GM21367 (cell line): Measurements from ENCODE around the gene CLPTM1.

Source experiments
- ATAC-seq: cut with Tn5 transposase; IDR thresholded peaks from one replicate; pipeline ENCODE4 v1.9.1; 2021; ENCODE audit not compliant: unreplicated experiment

The CLPTM1 gene

DNA sequence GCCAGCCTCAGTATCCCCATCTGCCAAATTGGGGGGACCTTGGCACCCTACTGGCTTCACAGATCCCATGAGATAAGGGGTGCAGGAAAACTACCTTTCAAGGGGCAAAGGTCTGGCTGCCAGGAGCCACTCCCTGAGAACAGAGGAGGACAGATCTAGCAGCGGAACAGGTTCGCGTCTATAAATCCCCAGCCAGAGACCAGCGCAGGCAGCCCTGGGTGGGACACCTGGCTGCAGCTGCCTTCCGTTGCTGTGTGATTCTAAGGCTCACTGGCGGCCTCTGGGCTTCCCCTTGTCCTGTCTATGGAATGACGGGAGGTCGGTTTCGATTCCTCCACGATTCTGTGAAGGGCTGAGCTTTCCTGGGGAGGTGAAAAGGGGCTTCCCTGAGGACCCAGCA, 53.4 kb downstream of the CLPTM1 start:
- no peak for ATAC-seq

DNA sequence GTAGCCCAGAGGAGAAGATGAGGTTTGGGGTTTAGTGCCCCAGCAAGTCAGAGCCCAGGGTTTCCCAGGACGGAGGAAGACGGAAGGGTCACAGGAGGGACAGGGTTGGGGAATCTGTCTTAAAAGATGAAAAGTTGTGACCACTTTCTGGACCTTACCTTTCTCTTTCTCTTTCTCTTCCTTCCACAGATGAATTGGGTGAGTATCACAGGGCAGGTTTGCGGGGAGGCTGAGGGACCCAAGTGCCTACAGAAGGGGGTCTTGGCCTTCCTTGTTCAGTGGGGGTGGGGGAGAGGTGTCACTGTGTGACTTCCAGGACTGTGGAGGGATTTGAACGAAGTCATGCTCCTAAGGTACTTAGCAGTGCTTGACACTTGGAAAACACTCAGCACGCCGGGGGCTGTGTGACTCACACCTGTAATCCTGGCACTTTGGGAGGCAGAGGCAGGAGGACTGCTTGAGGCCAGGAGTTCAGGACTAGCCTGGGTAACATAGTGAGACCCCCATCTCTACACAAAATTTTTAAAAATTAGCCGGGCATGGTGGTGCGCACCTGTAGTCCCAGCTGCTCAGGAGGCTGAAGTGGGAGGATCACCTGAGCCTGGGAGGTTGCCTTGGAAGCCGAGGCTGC, 54.6 kb downstream of the CLPTM1 start:
- ATAC-seq = no peak

DNA sequence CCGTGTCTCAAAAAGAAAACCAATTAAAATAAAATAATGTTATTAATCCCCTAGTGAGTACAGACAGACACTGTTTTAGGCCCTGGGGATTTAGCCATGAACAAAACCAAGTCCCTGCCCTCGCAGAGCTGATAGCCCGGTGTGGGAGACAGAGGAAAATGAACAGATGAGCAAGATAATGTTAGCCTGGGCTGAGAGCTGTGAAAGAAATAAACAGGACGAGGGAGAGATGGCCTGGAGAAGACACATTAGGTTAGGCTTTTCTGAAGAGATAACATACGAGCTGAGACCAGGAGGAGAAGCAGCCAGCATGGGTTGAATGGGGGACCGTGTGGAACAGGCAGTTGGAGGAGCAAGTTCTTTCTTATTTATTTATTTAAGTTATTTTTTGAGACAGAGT, 55.1 kb downstream of the CLPTM1 start:
- no peak for ATAC-seq

DNA sequence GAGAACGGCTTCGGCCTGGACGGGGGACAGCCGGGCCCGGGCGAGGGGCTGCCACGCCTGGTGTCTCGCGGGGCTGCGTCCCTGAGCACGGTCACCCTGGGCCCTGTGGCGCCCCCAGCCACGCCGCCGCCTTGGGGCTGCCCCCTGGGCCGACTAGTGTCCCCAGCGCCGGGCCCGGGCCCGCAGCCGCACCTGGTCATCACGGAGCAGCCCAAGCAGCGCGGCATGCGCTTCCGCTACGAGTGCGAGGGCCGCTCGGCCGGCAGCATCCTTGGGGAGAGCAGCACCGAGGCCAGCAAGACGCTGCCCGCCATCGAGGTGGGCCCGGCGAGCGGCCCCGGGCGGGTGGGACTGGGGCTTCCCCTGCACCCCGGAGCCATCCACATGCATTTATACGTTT, 56.8 kb downstream of the CLPTM1 start:
- no peak for ATAC-seq

DNA sequence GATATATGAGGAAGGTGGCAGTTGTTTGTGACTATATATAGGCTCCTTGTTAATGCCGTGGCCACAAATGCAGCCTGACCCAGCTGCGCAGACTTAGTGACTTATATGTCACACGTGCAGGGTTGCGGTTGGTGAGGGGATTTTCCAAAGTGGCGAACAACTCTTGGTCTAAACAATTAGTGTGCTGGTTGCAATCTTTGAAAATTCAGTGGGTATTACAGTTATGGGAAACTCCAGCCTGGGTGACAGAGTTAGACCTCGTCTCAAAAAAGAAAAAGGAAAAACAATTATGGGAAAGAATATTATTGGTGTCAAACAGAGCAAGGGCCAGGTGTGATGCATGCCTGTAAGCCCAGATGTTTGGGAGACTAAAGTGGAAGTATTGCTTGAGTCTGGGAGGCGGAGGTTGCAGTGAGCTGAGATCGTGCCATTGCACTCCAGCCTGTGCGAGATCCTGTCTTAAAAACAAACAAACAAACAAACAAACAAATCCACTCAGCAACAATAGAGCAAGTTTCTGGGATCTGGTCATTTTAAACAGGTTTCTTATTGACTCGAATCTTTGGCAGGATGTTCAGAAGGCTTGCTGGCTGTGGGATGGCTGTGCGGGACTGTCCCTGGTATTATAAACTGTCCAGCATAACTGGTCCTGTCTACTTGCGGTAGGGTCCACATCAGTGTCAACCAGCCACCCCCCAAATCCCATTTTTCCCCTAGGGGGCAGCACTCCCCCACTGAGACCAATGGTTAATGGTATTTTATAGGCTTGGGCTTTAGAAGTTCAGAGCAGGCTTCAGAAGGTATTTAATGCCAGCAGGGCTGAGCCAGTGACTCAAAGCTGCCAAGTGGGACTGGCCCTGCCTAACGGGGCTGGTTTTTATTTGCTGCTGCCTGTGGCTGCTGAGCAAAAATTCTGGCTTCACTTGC, 61.5 kb downstream of the CLPTM1 start:
- peak; percentile 69 for ATAC-seq

DNA sequence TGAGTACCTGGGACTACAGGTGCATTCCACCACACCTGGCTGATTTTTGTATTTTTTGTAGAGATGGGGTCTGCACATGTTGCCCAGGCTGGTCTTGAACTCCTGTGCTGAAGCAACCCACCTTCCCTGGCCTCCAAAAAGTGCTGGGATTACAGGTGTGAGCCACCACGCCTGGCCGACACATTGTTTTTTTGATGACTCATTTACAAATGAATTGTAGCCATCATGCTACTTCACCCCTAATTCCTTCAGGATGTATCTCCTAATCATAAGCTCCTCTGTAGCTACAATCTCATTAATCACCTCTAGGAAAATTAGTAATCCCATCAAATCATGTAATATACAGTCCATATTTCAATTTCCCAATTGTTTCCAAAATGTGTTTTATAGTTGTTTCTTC, 64.0 kb downstream of the CLPTM1 start:
- no peak for ATAC-seq

DNA sequence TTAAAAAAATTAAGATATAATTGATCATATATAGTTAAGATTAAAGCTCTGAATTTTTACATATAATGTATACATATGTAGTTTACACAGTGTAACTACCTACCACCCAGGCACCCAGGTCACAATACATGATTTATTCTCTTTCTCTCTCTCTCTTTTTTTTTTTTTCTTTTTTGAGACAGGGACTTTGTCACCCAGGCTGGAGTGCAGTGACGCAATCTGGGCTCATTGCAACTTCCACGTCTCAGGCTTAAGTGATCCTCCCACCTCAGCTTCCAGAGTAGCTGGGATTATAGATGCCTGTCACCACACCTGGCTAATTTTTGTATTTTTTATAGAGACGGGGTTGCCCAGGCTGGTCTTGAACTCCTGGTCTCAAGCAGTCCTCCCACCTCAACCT, 64.9 kb downstream of the CLPTM1 start:
- no peak for ATAC-seq

DNA sequence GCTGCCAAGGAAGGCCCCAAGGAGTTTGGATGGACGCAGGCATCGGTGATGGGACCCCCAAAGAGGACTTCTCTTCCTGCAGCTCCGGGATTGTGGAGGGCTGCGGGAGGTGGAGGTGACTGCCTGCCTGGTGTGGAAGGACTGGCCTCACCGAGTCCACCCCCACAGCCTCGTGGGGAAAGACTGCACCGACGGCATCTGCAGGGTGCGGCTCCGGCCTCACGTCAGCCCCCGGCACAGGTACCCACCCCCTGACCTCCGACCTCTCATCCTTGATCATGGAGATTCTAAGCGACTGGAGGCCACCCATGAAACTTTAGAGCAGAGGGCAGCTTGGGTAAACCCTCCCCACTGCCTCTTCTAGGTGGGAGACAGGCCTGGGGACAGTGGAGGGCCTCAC, 66.8 kb downstream of the CLPTM1 start:
- ATAC-seq = no peak

DNA sequence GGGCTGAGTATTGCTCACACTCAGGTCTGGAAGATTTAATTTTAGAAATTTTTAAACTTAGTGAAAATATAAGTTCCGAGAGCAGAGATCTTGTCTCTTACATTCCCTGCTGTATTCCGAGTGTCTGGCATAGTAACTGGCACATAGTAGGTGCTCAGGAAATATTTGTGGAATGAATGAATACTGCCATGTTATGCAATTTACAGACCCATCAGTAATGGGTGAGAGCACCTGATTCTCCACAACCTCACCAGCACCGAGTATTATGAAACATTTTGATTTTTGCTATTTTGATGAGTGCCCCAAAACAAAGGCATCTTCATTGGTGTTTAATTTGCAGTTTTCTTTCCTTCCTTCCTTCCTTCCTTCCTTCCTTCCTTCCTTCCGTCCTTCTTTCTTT, 67.9 kb downstream of the CLPTM1 start:
- no peak for ATAC-seq

DNA sequence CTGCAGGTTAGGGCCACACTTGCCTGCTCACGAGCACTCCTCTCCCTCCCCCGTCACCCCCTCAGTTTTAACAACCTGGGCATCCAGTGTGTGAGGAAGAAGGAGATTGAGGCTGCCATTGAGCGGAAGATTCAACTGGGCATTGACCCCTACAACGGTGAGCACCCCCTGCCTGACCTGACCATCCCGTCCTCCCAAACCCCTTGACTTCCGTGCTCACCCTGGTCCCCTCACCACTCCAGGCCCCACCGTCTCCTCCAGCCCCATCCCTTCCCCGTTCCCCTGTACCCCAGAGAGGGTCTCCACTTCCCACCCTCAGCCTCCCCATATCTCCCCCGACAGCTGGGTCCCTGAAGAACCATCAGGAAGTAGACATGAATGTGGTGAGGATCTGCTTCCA, 70.1 kb downstream of the CLPTM1 start:
- ATAC-seq = no peak

DNA sequence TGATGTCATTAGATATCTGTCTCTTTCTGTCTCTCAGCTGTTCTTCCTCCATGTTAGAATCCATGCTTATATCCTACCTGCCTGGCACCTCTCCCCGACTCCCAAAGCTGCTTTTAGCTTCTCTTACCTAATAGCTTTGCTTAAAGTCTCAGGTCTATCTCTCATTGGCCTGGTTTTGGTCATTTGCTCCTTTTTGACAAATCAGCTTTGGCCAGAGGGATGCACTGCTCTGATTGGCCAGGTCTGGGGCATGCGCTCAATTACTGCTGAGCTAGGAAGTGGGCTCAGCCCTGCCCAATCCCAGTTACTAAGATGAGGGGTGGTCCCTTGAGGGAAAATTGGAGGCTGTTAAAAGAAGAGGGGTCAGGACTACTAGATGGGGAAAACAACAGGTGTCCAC, 72.2 kb downstream of the CLPTM1 start:
- no peak for ATAC-seq

DNA sequence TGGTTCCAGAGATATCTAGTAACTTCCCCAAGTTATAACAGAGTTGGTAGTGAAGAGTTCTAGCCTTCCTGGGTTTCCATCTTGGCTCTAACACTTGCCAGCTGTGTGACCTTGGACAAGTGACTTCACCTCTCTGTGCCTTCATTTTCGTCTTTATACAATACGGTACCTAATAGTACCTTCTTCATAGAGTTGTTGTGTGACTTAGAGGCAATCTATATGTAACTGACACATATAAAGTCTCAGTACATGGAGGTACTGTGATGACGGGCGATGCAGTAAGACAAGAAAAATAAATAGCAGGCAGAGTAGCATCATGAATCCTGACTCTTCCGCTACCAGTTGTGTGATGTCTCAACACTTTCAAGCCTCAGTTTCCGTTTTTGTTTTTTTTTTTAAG, 75.6 kb downstream of the CLPTM1 start:
- no peak for ATAC-seq

DNA sequence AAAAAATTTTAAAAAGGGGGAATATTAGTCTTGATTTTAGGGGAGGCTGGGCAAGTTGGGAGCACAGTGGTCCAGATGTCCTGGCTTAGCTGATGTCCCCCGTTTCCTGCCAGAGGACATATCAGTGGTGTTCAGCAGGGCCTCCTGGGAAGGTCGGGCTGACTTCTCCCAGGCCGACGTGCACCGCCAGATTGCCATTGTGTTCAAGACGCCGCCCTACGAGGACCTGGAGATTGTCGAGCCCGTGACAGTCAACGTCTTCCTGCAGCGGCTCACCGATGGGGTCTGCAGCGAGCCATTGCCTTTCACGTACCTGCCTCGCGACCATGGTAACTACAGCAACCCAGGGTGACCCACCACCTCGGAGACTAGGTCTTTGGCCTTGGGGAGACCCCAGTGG, 77.2 kb downstream of the CLPTM1 start:
- no peak for ATAC-seq

DNA sequence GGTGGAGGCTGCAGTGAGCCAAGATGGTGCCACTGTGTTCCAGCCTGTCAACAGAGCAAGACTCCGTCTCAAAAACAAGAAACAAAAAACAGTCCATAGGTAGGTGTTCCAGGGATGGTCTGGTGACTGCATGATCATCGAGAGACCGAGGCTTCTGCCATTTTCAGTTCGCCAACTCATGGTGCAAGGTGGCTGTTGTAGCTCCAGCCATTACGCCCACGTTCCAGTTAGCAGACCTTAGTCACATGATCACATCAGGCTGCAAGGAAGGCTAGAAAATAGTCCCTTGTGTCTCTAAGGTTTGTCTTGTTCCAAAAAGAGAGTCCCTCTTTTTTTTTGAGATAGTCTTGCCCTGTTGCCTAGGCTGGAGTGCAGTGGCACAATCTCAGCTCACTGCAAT, 80.6 kb downstream of the CLPTM1 start:
- ATAC-seq = no peak

DNA sequence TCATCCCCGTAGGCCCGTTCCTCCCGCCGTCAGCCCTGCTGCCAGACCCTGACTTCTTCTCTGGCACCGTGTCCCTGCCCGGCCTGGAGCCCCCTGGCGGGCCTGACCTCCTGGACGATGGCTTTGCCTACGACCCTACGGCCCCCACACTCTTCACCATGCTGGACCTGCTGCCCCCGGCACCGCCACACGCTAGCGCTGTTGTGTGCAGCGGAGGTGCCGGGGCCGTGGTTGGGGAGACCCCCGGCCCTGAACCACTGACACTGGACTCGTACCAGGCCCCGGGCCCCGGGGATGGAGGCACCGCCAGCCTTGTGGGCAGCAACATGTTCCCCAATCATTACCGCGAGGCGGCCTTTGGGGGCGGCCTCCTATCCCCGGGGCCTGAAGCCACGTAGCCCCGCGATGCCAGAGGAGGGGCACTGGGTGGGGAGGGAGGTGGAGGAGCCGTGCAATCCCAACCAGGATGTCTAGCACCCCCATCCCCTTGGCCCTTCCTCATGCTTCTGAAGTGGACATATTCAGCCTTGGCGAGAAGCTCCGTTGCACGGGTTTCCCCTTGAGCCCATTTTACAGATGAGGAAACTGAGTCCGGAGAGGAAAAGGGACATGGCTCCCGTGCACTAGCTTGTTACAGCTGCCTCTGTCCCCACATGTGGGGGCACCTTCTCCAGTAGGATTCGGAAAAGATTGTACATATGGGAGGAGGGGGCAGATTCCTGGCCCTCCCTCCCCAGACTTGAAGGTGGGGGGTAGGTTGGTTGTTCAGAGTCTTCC, 82.4 kb downstream of the CLPTM1 start:
- ATAC-seq = no peak

DNA sequence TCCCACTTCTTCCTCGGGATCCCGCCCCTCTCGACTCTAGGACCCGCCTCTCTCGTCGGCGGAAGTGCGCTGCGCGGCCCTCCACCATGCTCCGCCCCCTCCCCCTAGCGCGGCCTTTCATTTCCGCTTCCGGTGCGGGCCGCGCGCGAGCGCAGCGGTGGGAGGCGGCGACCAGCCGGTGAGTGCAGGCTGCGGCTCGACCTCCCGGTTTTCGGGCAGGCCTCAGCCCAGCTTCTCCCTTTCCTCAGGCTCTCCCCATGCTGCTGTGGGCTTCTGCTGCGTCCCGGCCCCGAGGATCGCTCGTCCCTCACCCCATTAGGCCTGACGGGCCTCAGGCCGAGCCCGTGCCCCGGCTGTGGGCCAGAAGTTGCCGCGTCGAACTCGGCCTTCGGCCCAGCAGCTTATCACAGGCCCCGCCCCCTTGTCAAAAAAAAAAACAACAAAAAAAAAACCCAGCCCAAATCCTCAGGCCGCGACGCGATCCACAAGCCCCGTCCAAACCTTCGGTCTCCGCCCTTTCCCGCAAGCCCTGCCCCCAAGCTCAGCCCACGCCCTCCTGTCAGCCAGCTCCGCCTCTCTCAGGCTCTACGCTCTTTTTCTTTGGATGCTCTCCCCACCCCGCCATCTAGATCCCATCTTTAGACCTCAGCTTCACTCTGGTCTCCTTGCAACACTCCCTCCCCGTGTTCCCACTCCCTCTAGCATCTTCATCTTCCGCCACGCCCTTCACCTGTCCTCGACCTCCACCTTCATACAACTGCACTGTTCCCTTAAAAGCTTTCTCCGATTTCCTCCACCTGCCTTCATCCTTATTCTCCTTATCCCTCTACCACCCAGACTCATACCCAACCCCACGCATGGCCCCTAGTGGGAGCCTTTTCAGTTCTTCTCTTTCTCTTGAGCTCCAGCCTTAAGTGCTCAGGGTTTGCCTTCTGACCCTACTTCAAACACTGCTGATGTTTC, 84.0 kb downstream of the CLPTM1 start, which contains the start of gene CLASRP:
TSS of gene CLASRP (plus strand) at position 115 of the 963 bp plus-strand sequence. CDS start 1,168 bp downstream, outside the sequence.
- peak; percentile 72 for ATAC-seq

DNA sequence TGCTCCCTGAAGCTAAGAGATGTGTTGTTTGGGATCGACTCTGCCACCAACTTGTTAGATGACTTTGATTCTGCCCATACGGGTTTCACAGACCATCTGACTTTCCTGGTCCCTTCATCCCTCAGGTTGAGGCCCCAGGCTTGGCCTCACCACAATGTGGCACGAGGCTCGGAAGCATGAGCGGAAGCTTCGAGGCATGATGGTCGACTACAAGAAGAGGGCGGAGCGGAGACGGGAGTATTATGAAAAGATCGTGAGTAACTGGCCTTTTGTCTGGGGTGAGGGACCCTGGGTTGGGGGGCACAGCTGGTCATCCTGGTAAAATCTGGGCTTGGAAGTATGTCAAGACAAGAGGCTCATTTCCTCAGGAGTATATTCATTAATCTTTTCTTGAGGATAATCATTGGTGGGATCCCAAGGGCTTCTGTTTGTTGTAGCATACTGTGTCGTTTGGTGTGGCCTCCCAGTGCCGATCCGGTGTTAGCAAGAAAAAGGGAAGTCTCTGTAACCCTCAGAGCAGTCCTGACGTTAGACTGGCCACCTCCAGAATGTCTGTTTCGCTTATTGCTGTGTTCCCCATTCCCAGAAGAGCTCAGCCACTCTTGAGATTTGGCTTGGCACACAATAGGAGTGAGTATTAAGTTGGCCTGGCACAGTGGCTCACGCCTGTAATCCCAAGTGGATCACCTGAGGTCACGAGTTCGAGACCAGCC, 85.0 kb downstream of the CLPTM1 start:
- no peak for ATAC-seq

DNA sequence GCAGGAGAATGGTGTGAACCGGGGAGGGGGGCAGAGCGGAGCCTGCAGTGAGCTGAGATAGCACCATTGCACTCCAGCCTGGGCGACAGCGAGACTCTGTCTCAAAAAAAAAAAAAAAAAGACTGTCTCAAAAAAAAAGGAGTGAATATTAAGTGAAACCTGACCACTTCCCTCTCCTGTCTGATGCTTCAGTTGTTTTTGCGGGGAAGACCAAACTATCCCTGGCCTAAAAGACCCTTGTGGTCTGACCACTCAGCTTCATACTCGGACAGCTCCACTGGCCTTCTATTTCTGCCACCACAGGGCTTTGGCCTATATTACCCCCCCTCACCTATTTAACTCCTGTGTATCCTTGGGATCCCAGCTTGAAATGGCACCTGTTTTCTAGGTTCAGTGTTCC, 85.9 kb downstream of the CLPTM1 start:
- ATAC-seq = no peak
